Astrocyte (in vitro differentiated cells and primary cell): ENCODE measurements around the gene RABEP2. TPM values are rescaled to one million over a fixed set of nuclear protein-coding genes. Genes with fewer than 3 reads are reported as not detected.

ENCODE experiments used
- DNase-seq: peaks from one replicate; pipeline ENCODE4 v3.0.0-alpha.2; 2010; ENCODE audit warnings: low read depth
- FAIRE-seq: peaks from 2 replicates; lab custom pipeline; 2011; peaks lifted over from hg19 to GRCh38; lab: Jason Lieb, UNC
- H2AFZ ChIP-seq: 2 replicates; pipeline ENCODE4 v1.6.0; 2012; ENCODE audit warnings: low read depth, low read length, inconsistent platforms
- H3K27ac ChIP-seq: 2 replicates; pipeline ENCODE4 v1.5.1; 2011; ENCODE audit warnings: low read depth, low read length, inconsistent platforms
- H3K27me3 ChIP-seq: 2 replicates; pipeline ENCODE4 v1.6.0; 2011; ENCODE audit warnings: low read length, inconsistent platforms; ENCODE audit not compliant: insufficient read depth
- H3K36me3 ChIP-seq: 2 replicates; pipeline ENCODE4 v1.5.1; 2011; ENCODE audit warnings: low read length, inconsistent platforms; ENCODE audit not compliant: insufficient read depth
- H3K4me1 ChIP-seq: 2 replicates; pipeline ENCODE4 v1.5.1; 2011; ENCODE audit warnings: low read length, inconsistent platforms; ENCODE audit not compliant: insufficient read depth
- H3K4me2 ChIP-seq: 2 replicates; pipeline ENCODE4 v1.6.0; 2012; ENCODE audit warnings: low read length, inconsistent platforms
- H3K4me3 ChIP-seq: 2 replicates; pipeline ENCODE4 v1.5.1; 2011; ENCODE audit warnings: low read depth, mild to moderate bottlenecking, low read length, inconsistent platforms; ENCODE audit not compliant: insufficient read depth
- H3K79me2 ChIP-seq: 2 replicates; pipeline ENCODE4 v1.6.0; 2012; ENCODE audit warnings: mild to moderate bottlenecking, low read length, inconsistent platforms; ENCODE audit not compliant: insufficient read depth
- H3K9ac ChIP-seq: 2 replicates; pipeline ENCODE4 v1.6.0; 2012; ENCODE audit warnings: mild to moderate bottlenecking, low read length, inconsistent platforms
- H3K9me3 ChIP-seq: 2 replicates; pipeline ENCODE4 v1.5.1; 2012; ENCODE audit warnings: low read depth, mild to moderate bottlenecking, low read length, inconsistent platforms; ENCODE audit not compliant: insufficient read depth
- H4K20me1 ChIP-seq: 2 replicates; pipeline ENCODE4 v1.6.0; 2012; ENCODE audit warnings: low read length, inconsistent platforms; ENCODE audit not compliant: insufficient read depth
- H3K27ac Mint-ChIP-seq: one replicate; pipeline ENCODE4 v1.8.0; 2021; ENCODE audit warnings: mild to moderate bottlenecking, mixed read lengths; ENCODE audit not compliant: unreplicated experiment
- H3K27me3 Mint-ChIP-seq: one replicate; pipeline ENCODE4 v1.8.0; 2021; ENCODE audit warnings: low read depth, mixed read lengths; ENCODE audit not compliant: unreplicated experiment
- H3K36me3 Mint-ChIP-seq: one replicate; pipeline ENCODE4 v1.8.0; 2021; ENCODE audit warnings: low read depth, mixed read lengths; ENCODE audit not compliant: unreplicated experiment
- H3K4me1 Mint-ChIP-seq: one replicate; pipeline ENCODE4 v1.8.0; 2021; ENCODE audit warnings: low read depth, mixed read lengths; ENCODE audit not compliant: unreplicated experiment
- H3K4me3 Mint-ChIP-seq: one replicate; pipeline ENCODE4 v1.8.0; 2021; ENCODE audit warnings: mild to moderate bottlenecking, moderate library complexity, mixed read lengths; ENCODE audit not compliant: unreplicated experiment
- H3K9me3 Mint-ChIP-seq: one replicate; pipeline ENCODE4 v1.8.0; 2021; ENCODE audit warnings: mild to moderate bottlenecking, mixed read lengths; ENCODE audit not compliant: unreplicated experiment
- CTCF ChIP-seq: IDR thresholded peaks from 2 replicates; pipeline ENCODE4 v1.5.1; 2011; ENCODE audit warnings: low read depth, mild to moderate bottlenecking, inconsistent platforms, low read length, moderate library complexity; ENCODE audit not compliant: insufficient read depth
- EZH2 ChIP-seq: IDR thresholded peaks from 2 replicates; pipeline ENCODE4 v1.6.1; 2012; ENCODE audit warnings: mild to moderate bottlenecking, low read length, inconsistent platforms; ENCODE audit not compliant: insufficient read depth
- total RNA-seq: library from RNA; stranded (reverse); gene quantifications from 2 replicates; pipeline ENCODE4 v1.2.1, GENCODE V29; 2021

RABEP2 gene
- total RNA-seq, 1 donor from 2014 or later = 19.4 TPM

DNA sequence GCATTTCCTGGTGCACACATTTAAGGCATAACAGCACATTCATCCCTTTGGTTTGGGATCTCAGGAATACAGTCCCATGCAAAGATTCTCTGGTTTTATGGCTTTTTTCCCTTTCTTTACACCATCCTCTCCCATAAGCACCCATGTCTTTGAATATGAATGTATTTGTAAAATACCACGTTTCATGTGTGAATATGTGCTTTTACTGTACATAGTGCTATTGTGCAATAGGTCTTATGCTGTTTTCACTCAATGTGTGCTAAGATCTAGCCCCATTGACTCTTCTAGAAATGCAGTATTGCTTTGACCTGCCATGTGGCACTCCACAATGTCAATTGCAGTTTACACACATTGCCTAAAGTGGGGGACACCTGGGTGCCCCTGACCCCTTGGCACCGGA lies 39.5 kb upstream of the RABEP2 start:
- Mint-ChIP-seq H3K9me3 (no peaks in the 10 kb centered on the region), H3K4me1 (no peaks in the 10 kb centered on the region), H3K27ac (no peak overlapping the region), H3K36me3 (peaks cover 15% of the 10 kb centered on the region), H3K27me3 (no peaks in the 10 kb centered on the region), H3K4me3 (no peak overlapping the region)
- H3K27ac ChIP-seq = no peak overlapping the region
- H3K4me3 ChIP-seq = no peak overlapping the region
- DNase-seq (no peak), FAIRE-seq (no peak)
- H4K20me1 ChIP-seq = no peaks in the 10 kb centered on the region
- no peaks in the 10 kb centered on the region for H3K9me3 ChIP-seq
- no peak overlapping the region for H3K4me2 ChIP-seq
- no peaks in the 10 kb centered on the region for H3K4me1 ChIP-seq
- no peak overlapping the region for H3K9ac ChIP-seq
- no peak overlapping the region for H2AFZ ChIP-seq
- no peaks in the 10 kb centered on the region for H3K27me3 ChIP-seq
- H3K79me2 ChIP-seq = no peaks in the 10 kb centered on the region
- H3K36me3 ChIP-seq = peaks cover 25% of the 10 kb centered on the region
- no peak for TF ChIP-seq EZH2
- TF ChIP-seq CTCF = no peak

DNA sequence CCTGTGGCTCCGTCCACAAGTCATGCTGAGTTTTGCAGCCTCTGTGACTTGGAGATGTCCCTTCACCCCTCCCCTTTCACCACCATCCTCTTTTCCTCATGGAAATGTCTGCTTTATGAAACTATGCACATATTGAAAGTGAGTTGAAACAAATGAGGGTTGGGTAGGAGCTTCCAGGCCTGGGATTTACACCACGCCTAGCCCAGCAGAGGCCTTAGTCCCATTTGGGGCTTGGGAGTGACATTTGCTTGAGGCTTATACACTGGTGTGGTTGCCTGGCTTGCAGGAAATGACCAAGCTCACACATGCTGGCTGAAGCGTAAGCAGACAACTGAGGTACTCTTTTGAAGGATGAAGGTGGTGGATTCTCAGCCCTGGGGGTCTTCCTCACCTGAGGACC lies 39.0 kb upstream of the RABEP2 start:
- H4K20me1 ChIP-seq = no peaks in the 10 kb centered on the region
- Mint-ChIP-seq H3K27me3 (no peaks in the 10 kb centered on the region), H3K9me3 (no peaks in the 10 kb centered on the region), H3K4me3 (no peak overlapping the region), H3K36me3 (peaks cover 15% of the 10 kb centered on the region), H3K27ac (no peak overlapping the region), H3K4me1 (no peaks in the 10 kb centered on the region)
- no peak overlapping the region for H3K9ac ChIP-seq
- H3K9me3 ChIP-seq = no peaks in the 10 kb centered on the region
- peaks cover 25% of the 10 kb centered on the region for H3K36me3 ChIP-seq
- no peak overlapping the region for H2AFZ ChIP-seq
- H3K4me3 ChIP-seq = no peak overlapping the region
- no peak overlapping the region for H3K4me2 ChIP-seq
- H3K79me2 ChIP-seq = no peaks in the 10 kb centered on the region
- DNase-seq = no peak
- H3K4me1 ChIP-seq = no peaks in the 10 kb centered on the region
- H3K27me3 ChIP-seq = no peaks in the 10 kb centered on the region
- no peak overlapping the region for H3K27ac ChIP-seq
- TF ChIP-seq EZH2 (no peak), CTCF (no peak)
- FAIRE-seq = no peak

- FAIRE-seq (no peak), DNase-seq (no peak)
- peaks cover 20% of the 10 kb centered on the region for H3K36me3 Mint-ChIP-seq
- Histone ChIP-seq H3K27ac (no peak overlapping the region), H2AFZ (no peak overlapping the region), H3K4me1 (no peaks in the 10 kb centered on the region), H3K4me3 (no peak overlapping the region), H3K9me3 (no peaks in the 10 kb centered on the region), H3K79me2 (no peaks in the 10 kb centered on the region), H3K9ac (no peak overlapping the region), H3K4me2 (no peak overlapping the region), H3K36me3 (peaks cover 34% of the 10 kb centered on the region), H4K20me1 (no peaks in the 10 kb centered on the region), H3K27me3 (no peaks in the 10 kb centered on the region)
- H3K27ac Mint-ChIP-seq = no peak overlapping the region
- TF ChIP-seq CTCF = no peak
- no peaks in the 10 kb centered on the region for H3K27me3 Mint-ChIP-seq
- no peaks in the 10 kb centered on the region for H3K9me3 Mint-ChIP-seq
- no peak overlapping the region for H3K4me3 Mint-ChIP-seq
- no peaks in the 10 kb centered on the region for H3K4me1 Mint-ChIP-seq
These were observed 33.8 kb upstream of the RABEP2 start for GRCh38 chr16:28958836-28959235.
